Endothelial cell of umbilical vein (primary cell): Measurements from ENCODE around the gene SLC39A11. TPM values are rescaled to one million over a fixed set of nuclear protein-coding genes. Genes with fewer than 3 reads are reported as not detected.

Experiments
- BruUV-seq: library from RNA; stranded (reverse); fragments of 400-500 nt; replicated peaks from 2 replicates; lab custom pipeline; 2021; lab: Mats Ljungman, UMichigan
- CTCF ChIA-PET: fragments of 300-600, 350-600 bp; sonication (Branson Sonifier 250); formaldehyde crosslinking; loops from one replicate; lab custom pipeline; 2021; ENCODE audit warnings: antibody characterized with exemption, inconsistent platforms; lab: Charles Lee
- POLR2A ChIA-PET: fragments of 300-600, 350-600 bp; sonication (Branson Sonifier 250); formaldehyde crosslinking; loops from one replicate; lab custom pipeline; 2021; ENCODE audit warnings: antibody characterized with exemption, inconsistent platforms; lab: Charles Lee
- DNase-seq: peaks from one replicate; pipeline ENCODE4 v3.0.0-alpha.2; 2011; ENCODE audit warnings: low read depth, low spot score
- FAIRE-seq: peaks from 2 replicates; lab custom pipeline; 2011; peaks lifted over from hg19 to GRCh38; lab: Jason Lieb, UNC
- H2AFZ ChIP-seq: 2 replicates; pipeline ENCODE4 v1.6.0; 2012; ENCODE audit warnings: low read depth, low read length, control low read depth, inconsistent platforms
- H3K27ac ChIP-seq: 2 replicates; pipeline ENCODE4 v1.5.1; 2011; ENCODE audit warnings: low read depth, mild to moderate bottlenecking, control low read depth, low read length, moderate library complexity; ENCODE audit not compliant: insufficient read depth
- H3K27me3 ChIP-seq, 2 experiments: 2 replicates each; pipeline versions ENCODE4 v1.6.0 to v1.6.1; 2011; ENCODE audit warnings: low read length in 2 of 2, mixed read lengths in 1 of 2; ENCODE audit not compliant: control insufficient read depth in 2 of 2, insufficient read depth in 2 of 2
- H3K36me3 ChIP-seq, 2 experiments: 2 replicates in 1 of 2; 3 replicates in 1 of 2; pipeline ENCODE4 v1.5.1; 2011; ENCODE audit warnings: low read length in 2 of 2, mild to moderate bottlenecking in 1 of 2, moderate library complexity in 1 of 2; ENCODE audit not compliant: control insufficient read depth in 2 of 2, insufficient read depth in 2 of 2; ENCODE audit errors: extremely low read depth in 1 of 2
- H3K4me1 ChIP-seq: 3 replicates; pipeline ENCODE4 v1.5.1; 2011; ENCODE audit warnings: mild to moderate bottlenecking, low read length; ENCODE audit not compliant: control insufficient read depth, insufficient read depth; ENCODE audit errors: extremely low read depth
- H3K4me2 ChIP-seq: 2 replicates; pipeline ENCODE4 v1.6.1; 2011; ENCODE audit warnings: low read length, control low read depth, mixed read lengths; ENCODE audit not compliant: insufficient read depth
- H3K4me3 ChIP-seq, 3 experiments: fragments of 200-600 bp in 1 of 3; sonication (generic), shearing (Covaris generic) in 1 of 3; replicated peaks in 1 of 3; 2 replicates each; pipeline ENCODE4 v1.5.1; 2011 to 2016; ENCODE audit warnings: control low read depth in 3 of 3, low read length in 3 of 3, mild to moderate bottlenecking in 2 of 3, inconsistent platforms in 1 of 3, low read depth in 1 of 3, moderate library complexity in 1 of 3; ENCODE audit not compliant: insufficient read depth in 1 of 3
- H3K79me2 ChIP-seq: 2 replicates; pipeline ENCODE4 v1.6.0; 2012; ENCODE audit warnings: low read length, inconsistent platforms; ENCODE audit not compliant: control insufficient read depth, insufficient read depth
- H3K9ac ChIP-seq: replicated peaks from 2 replicates; pipeline ENCODE3; 2011; ENCODE audit warnings: low read length, control low read depth; ENCODE audit not compliant: insufficient read depth; ENCODE audit errors: extremely low read depth
- H3K9me1 ChIP-seq: replicated peaks from 3 replicates; pipeline ENCODE4 v1.6.0; 2011; ENCODE audit warnings: mild to moderate bottlenecking, low read length; ENCODE audit not compliant: control insufficient read depth, insufficient read depth; ENCODE audit errors: extremely low read depth
- H3K9me3 ChIP-seq: replicated peaks from 2 replicates; pipeline ENCODE4 v1.5.1; 2012; ENCODE audit warnings: low read length, inconsistent platforms; ENCODE audit not compliant: control insufficient read depth, insufficient read depth
- H4K20me1 ChIP-seq: replicated peaks from 2 replicates; pipeline ENCODE3; 2011; ENCODE audit warnings: mild to moderate bottlenecking, low read length; ENCODE audit not compliant: control insufficient read depth, insufficient read depth; ENCODE audit errors: extremely low read depth
- CTCF ChIP-seq, 2 donors: IDR thresholded peaks; 1 replicate in 1 of 2; 2 replicates in 1 of 2; pipeline ENCODE4 v1.5.1; 2011; ENCODE audit warnings: low read length in 2 of 2, mild to moderate bottlenecking in 2 of 2, moderate library complexity in 2 of 2, control low read depth in 1 of 2, inconsistent platforms in 1 of 2, low read depth in 1 of 2; ENCODE audit not compliant: insufficient read depth in 1 of 2; ENCODE audit errors: extremely low read depth in 1 of 2
- EZH2 ChIP-seq: IDR thresholded peaks from 2 replicates; pipeline ENCODE4 v1.6.1; 2012; ENCODE audit warnings: borderline replicate concordance, low read depth, mild to moderate bottlenecking, moderate library complexity, low read length, inconsistent platforms; ENCODE audit not compliant: severe bottlenecking
- FOS ChIP-seq: IDR thresholded peaks from 2 replicates; pipeline ENCODE4 v1.6.1; 2011; ENCODE audit warnings: mild to moderate bottlenecking, low read length, moderate library complexity, borderline replicate concordance; ENCODE audit not compliant: insufficient read depth
- GATA2 ChIP-seq: IDR thresholded peaks from 2 replicates; pipeline ENCODE4 v1.7.0; 2011; ENCODE audit warnings: low read depth, mild to moderate bottlenecking, moderate library complexity, mixed read lengths, low read length; ENCODE audit not compliant: insufficient read length, insufficient read depth
- JUN ChIP-seq: IDR thresholded peaks from 2 replicates; pipeline ENCODE4 v1.6.1; 2011; ENCODE audit warnings: borderline replicate concordance, low read depth; ENCODE audit not compliant: insufficient read length, insufficient read depth
- MYC ChIP-seq: IDR thresholded peaks from one replicate; pipeline ENCODE4 v1.6.1; 2011; ENCODE audit warnings: mild to moderate bottlenecking, low read depth, low read length
- POLR2A ChIP-seq: IDR thresholded peaks from 2 replicates; pipeline ENCODE4 v1.6.1; 2012; ENCODE audit warnings: low read depth, mild to moderate bottlenecking, control low read depth, low read length
- POLR2AphosphoS5 ChIP-seq: IDR thresholded peaks from 2 replicates; pipeline ENCODE4 v1.6.1; 2012; ENCODE audit warnings: low read depth, mild to moderate bottlenecking, control low read depth, low read length, moderate library complexity; ENCODE audit not compliant: insufficient read depth
- dilution Hi-C: fragments of 300-500 bp; cut with MboI; formaldehyde crosslinking; loops from one replicate; pipeline ENCODE4 v1.15.0; 2019; ENCODE audit warnings: low sequenced_read_pairs; ENCODE audit not compliant: extremely low pct_ligation_motif_present
- intact Hi-C: fragments of 100-400 bp; cut with micrococcal nuclease; formaldehyde crosslinking; loops from one replicate; pipeline ENCODE4 v1.10.0; 2022
- polyA plus RNA-seq, 4 experiments: library from polyadenylated mRNA; depleted of rRNA in 3 of 4; stranded (reverse) in 3 of 4; unstranded in 1 of 4; fragments of >200 nt; gene quantifications; 2 replicates each; pipeline versions ENCODE4 v1.2.1 to v1.2.3, GENCODE V29; 2011 to 2012; ENCODE audit warnings: missing spikeins in 1 of 4
- total RNA-seq: library from RNA; stranded (reverse); gene quantifications from 2 replicates; pipeline ENCODE4 v1.2.3, GENCODE V29; 2021
- TF ChIP-seq, protein P1 (sequence below): IDR thresholded peaks from 2 replicates; pipeline ENCODE4 v1.6.1; 2011; ENCODE audit not compliant: insufficient read depth, insufficient read length

SLC39A11 gene
- total and polyA plus RNA-seq, 2 donors (not counting 3 experiments of a cell fraction or from before 2014, with no cell fraction given), result 8.1 to 11.9 TPM

DNA sequence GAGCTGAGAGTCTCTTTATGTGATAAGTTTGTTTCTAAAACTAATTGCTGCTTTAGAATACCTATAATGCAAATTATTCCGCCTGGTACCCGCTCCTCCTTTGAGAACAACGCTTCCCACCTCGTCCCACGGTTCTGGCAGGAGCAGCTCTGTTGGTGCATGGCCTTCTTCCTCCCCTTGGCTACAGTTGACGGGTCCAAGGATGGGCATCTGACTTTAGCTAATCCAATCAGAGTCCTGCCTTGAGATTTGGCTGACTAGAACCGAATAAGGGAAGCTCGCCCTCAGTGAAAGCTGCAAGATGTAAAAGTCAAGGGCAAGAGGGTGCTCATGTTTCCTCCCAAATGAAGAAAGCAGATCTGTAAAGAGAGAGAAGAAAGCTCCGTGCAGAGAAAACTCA, 481.3 kb downstream of the SLC39A11 start:
- H3K4me3 ChIP-seq, result no peak overlapping the region
- H3K9ac ChIP-seq, result no peak overlapping the region
- dilution Hi-C loops (no loop called here), intact Hi-C loops (no loop called here)
- CTCF ChIA-PET, result no interaction called here
- BruUV-seq, result no TSS peak
- no peaks in the 10 kb centered on the region for H4K20me1 ChIP-seq
- no peak overlapping the region for H3K27ac ChIP-seq
- TF ChIP-seq FOS, result no peak
- TF ChIP-seq POLR2AphosphoS5, result no peak
- no peak for TF ChIP-seq CTCF (IDR thresholded peaks at IDR 0.05; ENCODE audit: extremely low read depth in 1 of 2, insufficient read depth in 1 of 2, low read depth in 1 of 2, low read length in 2 of 2)
- no peak for TF ChIP-seq EZH2
- no peak for TF ChIP-seq GATA2
- no peak for TF ChIP-seq JUN
- POLR2A ChIA-PET, result no interaction called here
- no peak for FAIRE-seq
- no peaks in the 10 kb centered on the region for H3K27me3 ChIP-seq
- no peak for DNase-seq
- H3K79me2 ChIP-seq, result no peaks in the 10 kb centered on the region
- no peaks in the 10 kb centered on the region for H3K9me1 ChIP-seq
- H3K4me2 ChIP-seq, result no peak overlapping the region
- H3K36me3 ChIP-seq, result no peaks in the 10 kb centered on the region
- H3K9me3 ChIP-seq, result no peaks in the 10 kb centered on the region
- no peaks in the 10 kb centered on the region for H3K4me1 ChIP-seq
- H2AFZ ChIP-seq, result no peak overlapping the region

DNA sequence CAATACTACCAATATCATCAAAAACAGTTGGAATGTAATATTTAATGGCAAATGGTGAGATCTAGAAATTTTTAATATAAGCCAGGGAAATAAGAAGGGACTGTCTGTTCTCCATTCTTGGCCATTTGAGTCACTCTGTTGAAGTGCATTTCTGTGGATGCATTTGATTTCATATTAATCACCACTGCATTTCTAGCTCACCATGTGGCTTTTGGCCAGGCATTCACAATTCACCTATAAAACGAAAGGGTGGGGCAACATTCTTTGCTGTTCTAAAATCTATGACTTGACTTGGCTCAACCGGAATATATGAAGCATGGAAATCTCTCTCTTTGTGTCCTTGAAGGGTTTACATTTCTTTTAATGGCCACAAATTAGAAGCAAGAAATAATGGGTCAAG, 483.0 kb downstream of the SLC39A11 start:
- CTCF ChIA-PET, result no interaction called here
- no peak for DNase-seq

More for the DNA sequence above, 483.0 kb downstream of the SLC39A11 start:
- Histone ChIP-seq H3K36me3 (no peaks in the 10 kb centered on the region), H3K4me2 (no peak overlapping the region), H3K79me2 (no peaks in the 10 kb centered on the region), H2AFZ (no peak overlapping the region), H3K27ac (no peak overlapping the region), H3K4me1 (no peaks in the 10 kb centered on the region), H3K9me3 (no peaks in the 10 kb centered on the region), H3K27me3 (no peaks in the 10 kb centered on the region), H3K9me1 (no peaks in the 10 kb centered on the region), H3K9ac (no peak overlapping the region), H3K4me3 (no peak overlapping the region), H4K20me1 (no peaks in the 10 kb centered on the region)
- dilution Hi-C loops (no loop called here), intact Hi-C loops (no loop called here)
- FAIRE-seq, result no peak
- no peak for TF ChIP-seq GATA2
- TF ChIP-seq MYC, result no peak
- no peak for TF ChIP-seq FOS
- TF ChIP-seq, protein P1, sequence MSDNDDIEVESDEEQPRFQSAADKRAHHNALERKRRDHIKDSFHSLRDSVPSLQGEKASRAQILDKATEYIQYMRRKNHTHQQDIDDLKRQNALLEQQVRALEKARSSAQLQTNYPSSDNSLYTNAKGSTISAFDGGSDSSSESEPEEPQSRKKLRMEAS, result no peak
- TF ChIP-seq JUN, result no peak
- no peak for TF ChIP-seq POLR2AphosphoS5
- TF ChIP-seq EZH2, result no peak
- TF ChIP-seq POLR2A, result no peak
- TF ChIP-seq CTCF (IDR thresholded peaks at IDR 0.05; ENCODE audit: extremely low read depth in 1 of 2, insufficient read depth in 1 of 2, low read depth in 1 of 2, low read length in 2 of 2), result no peak
- BruUV-seq, result no TSS peak
- POLR2A ChIA-PET, result no interaction called here
